GM18519 (cell line): ENCODE measurements around the gene TCTN1.

ENCODE experiments used
- ATAC-seq: cut with Tn5 transposase; IDR thresholded peaks from one replicate; pipeline ENCODE4 v1.9.1; 2021; ENCODE audit warnings: mild to moderate bottlenecking, moderate library complexity; ENCODE audit not compliant: unreplicated experiment, low FRiP score

Gene TCTN1

DNA sequence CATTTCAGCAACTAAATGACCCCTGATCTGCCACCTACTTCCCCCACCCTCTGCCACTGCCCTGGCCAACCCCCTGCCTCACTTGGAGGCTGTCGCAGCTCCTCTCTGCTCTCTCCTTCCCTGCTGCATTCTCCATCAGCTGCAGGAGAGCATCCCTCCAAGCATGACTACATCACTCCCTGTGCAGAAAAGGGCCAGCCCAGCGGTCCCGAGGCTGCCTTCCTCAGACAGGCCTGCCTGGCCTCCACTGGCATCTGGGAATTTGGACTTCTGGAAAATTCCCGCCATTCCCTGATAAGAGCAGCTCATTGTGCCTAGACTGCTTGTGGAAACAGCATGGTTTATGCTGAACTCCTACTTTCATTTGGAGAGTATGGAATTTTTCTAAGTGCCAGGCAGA, 62.2 kb downstream of the TCTN1 start:
- ATAC-seq: no peak

- no peak for ATAC-seq
Observed at GRCh38 chr12:110677206-110677911, 63.4 kb downstream of the TCTN1 start.

DNA sequence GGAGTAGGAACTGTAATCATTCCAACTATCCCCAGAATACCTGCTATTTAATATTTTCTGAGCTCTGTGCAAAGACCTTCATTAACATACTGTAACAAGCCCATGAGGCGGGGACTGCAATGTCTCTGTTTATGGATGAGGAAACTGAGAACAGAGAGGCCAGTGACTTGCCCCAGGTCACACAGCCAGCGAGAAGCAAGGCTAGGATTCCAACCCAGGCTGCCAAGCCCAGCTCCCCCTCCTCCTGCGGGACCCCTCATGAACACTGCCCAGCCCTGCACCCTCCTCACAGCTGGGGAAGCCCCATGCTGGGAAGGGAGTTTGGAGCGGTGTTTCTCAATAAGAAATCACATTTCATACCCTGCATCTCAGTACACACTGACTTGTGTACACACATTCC, 64.1 kb downstream of the TCTN1 start:
- ATAC-seq: no peak

DNA sequence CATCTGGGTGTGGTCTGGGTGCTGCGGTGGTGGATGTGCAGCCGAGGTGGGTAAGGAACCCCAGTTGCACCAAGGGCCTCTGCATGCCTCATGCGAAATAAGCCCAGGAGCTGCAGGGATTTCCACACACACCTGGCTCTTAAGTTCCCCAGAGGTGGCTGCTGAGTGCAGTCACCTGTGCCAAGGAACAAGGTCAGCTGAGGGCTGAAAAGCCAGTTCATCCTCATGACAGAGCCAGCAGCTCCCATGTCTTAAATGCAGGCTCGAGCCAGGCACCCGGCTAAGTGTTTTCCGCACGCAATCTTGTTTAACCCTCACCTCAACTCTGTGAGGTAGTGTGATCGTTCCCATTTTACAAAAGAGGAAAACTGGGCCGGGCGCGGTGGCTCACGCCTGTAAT, 65.3 kb downstream of the TCTN1 start:
- ATAC-seq: no peak

GRCh38 chr12:110680032-110680431, 66.1 kb downstream of the TCTN1 start:
- ATAC-seq: no peak

DNA sequence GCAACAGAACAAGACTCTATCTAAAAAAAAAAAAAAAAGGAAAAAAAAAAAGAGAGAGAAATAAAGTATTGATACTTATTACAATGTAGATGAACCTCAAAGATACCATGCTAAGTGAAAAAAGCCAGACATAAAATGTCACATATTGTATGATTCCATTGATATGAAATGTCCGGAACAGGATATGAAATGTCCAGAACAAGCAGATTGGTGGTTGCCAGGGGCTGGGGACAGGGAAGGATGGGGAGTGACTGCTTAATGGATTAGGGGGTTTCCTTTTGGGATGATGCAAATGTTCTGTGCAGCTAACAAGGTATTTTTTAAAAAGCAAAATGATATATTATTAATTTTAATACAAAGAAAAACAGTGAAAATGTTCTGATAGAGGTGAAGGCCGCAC, 70.0 kb downstream of the TCTN1 start:
- ATAC-seq: no peak

GRCh38 chr12:110684312-110684836, 70.4 kb downstream of the TCTN1 start:
- ATAC-seq: no peak

DNA sequence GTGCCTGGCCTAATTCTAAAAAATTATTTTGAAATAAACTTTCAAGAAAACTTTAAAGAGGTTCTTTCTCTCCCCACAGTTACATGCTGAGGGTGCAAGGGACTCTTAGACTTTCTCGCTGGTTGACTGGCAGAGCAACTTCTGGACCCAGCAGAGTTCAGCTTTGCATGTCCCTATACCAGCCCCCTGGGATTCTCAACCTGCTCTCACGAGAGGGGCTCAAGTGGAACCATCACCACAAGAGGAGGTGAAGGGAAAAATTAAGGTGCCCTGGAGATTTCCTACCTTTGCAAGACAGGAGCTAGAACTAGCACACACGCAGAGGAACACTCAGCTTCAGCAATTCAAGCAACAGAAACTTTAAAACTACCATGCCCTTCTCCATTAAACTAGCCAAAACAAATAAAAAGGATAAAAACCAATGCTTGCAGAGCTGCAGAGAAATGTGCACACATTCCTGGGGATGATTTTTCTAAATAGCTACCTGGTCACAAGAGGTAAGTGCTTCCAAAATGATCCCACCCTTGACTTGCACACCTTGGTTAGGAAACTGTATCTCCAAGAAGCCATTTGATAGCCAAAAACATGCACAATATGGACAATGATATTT, 72.5 kb downstream of the TCTN1 start:
- ATAC-seq: no peak

GRCh38 chr12:110687396-110688169, 73.7 kb downstream of the TCTN1 start:
- ATAC-seq: no peak

GRCh38 chr12:110688446-110689280, 74.7 kb downstream of the TCTN1 start, which contains the start of gene HVCN1:
TSS of gene HVCN1 (minus strand) at chr12:110689115. CDS start at chr12:110683245, 5,870 bp downstream.
- no peak for ATAC-seq

- no peak for ATAC-seq
Observed at GRCh38 chr12:110689281-110690126, 75.6 kb downstream of the TCTN1 start.

DNA sequence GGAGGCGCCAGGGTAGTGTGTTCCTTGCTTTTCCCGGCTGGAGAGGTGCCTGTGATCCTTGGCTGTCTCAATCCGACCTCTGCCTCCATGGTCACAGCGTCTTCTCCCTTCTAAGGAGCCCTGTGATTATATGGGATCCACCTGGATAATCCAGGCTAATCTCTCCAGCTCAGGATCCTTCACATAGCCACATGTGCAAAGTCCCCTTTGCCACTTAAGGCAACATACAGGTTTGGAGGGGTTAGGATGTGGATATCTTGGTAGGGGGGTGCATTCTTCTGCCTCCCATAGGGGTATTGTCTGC, 76.2 kb downstream of the TCTN1 start:
- no peak for ATAC-seq

DNA sequence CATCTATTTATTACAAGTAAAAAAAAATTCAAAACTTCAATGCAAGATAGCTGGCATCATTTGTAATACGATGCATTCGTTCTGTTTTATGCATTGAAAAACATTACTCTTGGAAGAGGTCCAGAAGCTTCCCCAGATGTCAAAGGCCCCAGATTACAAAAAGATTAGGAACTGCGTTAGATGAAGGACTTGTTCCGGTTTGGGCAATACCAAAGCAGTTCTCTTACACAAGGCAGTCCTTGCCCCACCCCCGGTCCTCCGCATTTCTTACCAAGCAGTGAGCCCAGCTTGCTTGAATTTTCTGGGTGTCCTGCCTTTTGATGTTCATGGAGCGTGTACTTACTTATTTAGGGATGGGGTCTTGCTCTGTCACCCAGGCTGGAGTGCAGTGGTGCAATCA, 79.8 kb downstream of the TCTN1 start:
- no peak for ATAC-seq

GRCh38 chr12:110694330-110694901, 80.5 kb downstream of the TCTN1 start:
- no peak for ATAC-seq

- ATAC-seq: no peak
Observed at GRCh38 chr12:110696283-110696682, 82.4 kb downstream of the TCTN1 start.

- no peak for ATAC-seq
Observed at GRCh38 chr12:110697236-110697635, 83.3 kb downstream of the TCTN1 start.

DNA sequence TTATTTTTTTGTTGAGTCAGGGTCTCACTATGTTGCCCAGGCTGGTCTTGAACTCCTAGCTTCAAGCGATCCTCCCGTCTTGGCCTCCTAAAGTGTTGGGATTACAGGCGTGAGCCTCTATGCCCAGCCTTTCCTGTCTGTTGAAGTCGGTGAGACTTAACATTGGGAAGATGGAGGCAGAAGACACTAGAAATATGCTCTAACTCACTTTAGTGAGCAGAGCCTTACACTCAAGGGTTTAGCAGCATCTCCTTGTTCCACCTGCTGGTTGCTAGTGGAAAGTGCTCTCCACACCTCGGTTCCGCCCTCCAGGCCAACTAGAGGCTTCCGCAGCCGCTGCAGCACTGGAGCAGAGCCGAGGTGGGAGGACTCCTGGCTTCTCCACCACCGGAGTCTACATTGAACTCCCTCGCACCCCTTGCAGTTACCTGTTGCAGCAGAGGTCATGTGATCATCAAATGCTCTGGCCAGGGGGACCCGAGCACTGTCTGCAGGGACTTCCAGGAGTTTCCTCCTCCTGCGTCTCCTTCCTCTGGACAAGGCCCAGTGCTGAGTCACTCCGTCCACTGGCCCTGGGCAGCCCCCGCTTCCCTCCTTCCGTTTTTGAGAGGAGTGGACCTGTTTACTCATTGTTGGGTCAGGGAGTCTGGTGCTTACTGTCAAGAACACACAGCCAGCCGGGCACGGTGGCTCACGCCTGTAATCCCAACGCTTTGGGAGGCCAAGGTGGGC, 84.4 kb downstream of the TCTN1 start:
- peak; percentile 65 for ATAC-seq
